Loucy (cell line): Measurements from ENCODE around the gene RAF1.
"Not testable (repeated sequence)": the region's sequence is repeated elsewhere in the genome, so short reads cannot be mapped to it uniquely, and the experiment has no call there.

ENCODE experiments used
- H2AFZ ChIP-seq: fragments of 200-600 bp; sonication (generic); 2 replicates; pipeline ENCODE4 v1.6.0; 2016; ENCODE audit warnings: antibody characterized with exemption, mild to moderate bottlenecking, low read length, moderate library complexity
- H3F3A ChIP-seq: fragments of 200-600 bp; 2 replicates; pipeline ENCODE4 v1.6.0; 2016; ENCODE audit warnings: antibody characterized with exemption, low read depth, mild to moderate bottlenecking
- H3K27me3 ChIP-seq: fragments of 200-600 bp; sonication (generic); 2 replicates; pipeline ENCODE4 v1.6.1; 2014; ENCODE audit warnings: low read length, mild to moderate bottlenecking; ENCODE audit not compliant: insufficient read depth, poor library complexity, severe bottlenecking
- H3K36me3 ChIP-seq: fragments of 200-600 bp; sonication (generic); 2 replicates; pipeline ENCODE4 v1.6.1; 2016; ENCODE audit warnings: low read length; ENCODE audit not compliant: insufficient read depth
- H3K4me1 ChIP-seq: fragments of 200-600 bp; sonication (generic); 2 replicates; pipeline ENCODE4 v1.5.1; 2014; ENCODE audit warnings: low read length, mild to moderate bottlenecking; ENCODE audit not compliant: insufficient read depth, poor library complexity, severe bottlenecking
- H3K4me2 ChIP-seq: fragments of 200-600 bp; sonication (generic); 2 replicates; pipeline ENCODE4 v1.6.0; 2014; ENCODE audit warnings: antibody characterized with exemption, low read length, low read depth, mild to moderate bottlenecking; ENCODE audit not compliant: poor library complexity, severe bottlenecking
- H3K4me3 ChIP-seq: fragments of 200-600 bp; sonication (generic); 2 replicates; pipeline ENCODE4 v1.5.1; 2014; ENCODE audit warnings: low read length, mild to moderate bottlenecking, mixed read lengths; ENCODE audit not compliant: poor library complexity, severe bottlenecking
- H3K79me2 ChIP-seq: fragments of 200-600 bp; sonication (generic); 2 replicates; pipeline ENCODE4 v1.6.1; 2014; ENCODE audit warnings: low read length; ENCODE audit not compliant: insufficient read depth
- H3K9ac ChIP-seq: fragments of 200-600 bp; sonication (generic); 2 replicates; pipeline ENCODE4 v1.6.0; 2014; ENCODE audit warnings: mild to moderate bottlenecking, low read depth, low read length, moderate library complexity; ENCODE audit not compliant: poor library complexity, severe bottlenecking
- H3K9me2 ChIP-seq: fragments of 200-600 bp; sonication (generic); replicated peaks from 2 replicates; pipeline ENCODE4 v1.6.1; 2016; ENCODE audit warnings: low read depth, low read length, mixed read lengths
- H3K9me3 ChIP-seq: fragments of 200-600 bp; sonication (generic); 2 replicates; pipeline ENCODE4 v1.6.1; 2014; ENCODE audit warnings: mild to moderate bottlenecking, antibody characterized with exemption, low read length, low read depth; ENCODE audit not compliant: insufficient read depth
- H4K20me1 ChIP-seq: fragments of 200-600 bp; sonication (generic); 2 replicates; pipeline ENCODE4 v1.6.0; 2014; ENCODE audit warnings: antibody characterized with exemption, low read length, mild to moderate bottlenecking; ENCODE audit not compliant: insufficient read depth, poor library complexity, severe bottlenecking
- EZH2phosphoT487 ChIP-seq: fragments of 200-600 bp; IDR thresholded peaks from 2 replicates; pipeline ENCODE4 v1.6.1; 2018; ENCODE audit warnings: antibody characterized with exemption, mild to moderate bottlenecking, moderate library complexity, borderline replicate concordance
- TF ChIP-seq, protein P1 (sequence below): fragments of 200-600 bp; sonication (generic); conservative IDR thresholded peaks from 2 replicates; pipeline ENCODE4 v1.5.1; 2014; ENCODE audit warnings: mild to moderate bottlenecking, antibody characterized with exemption, low read length

RAF1 gene

DNA sequence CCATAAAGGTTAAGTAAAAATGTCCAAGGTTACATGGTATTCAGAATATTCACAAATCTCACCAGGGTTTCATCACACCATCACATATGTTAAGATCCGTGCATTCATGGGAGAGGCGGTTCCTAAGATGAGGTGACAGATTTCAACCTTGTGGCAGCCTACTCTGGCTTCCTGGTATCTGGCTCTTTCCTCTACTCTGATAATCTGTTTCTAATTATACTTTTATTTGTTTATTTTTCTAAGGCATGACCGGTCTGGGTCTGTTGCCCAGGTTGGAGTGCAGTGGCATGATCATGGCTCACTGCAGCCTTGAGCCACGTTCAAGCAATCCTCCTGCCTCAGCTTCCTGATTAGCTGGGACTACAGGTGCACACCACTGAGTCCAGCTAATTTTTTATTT, 34.4 kb downstream of the RAF1 start:
- Histone ChIP-seq H3K4me2 (no peak overlapping the region), H3F3A (peaks cover 3% of the 10 kb centered on the region; the same call in 1 of the 2 replicates), H3K9ac (no peak overlapping the region), H3K79me2 (peaks cover 99% of the 10 kb centered on the region), H3K9me3 (no peaks in the 10 kb centered on the region), H3K9me2 (no peaks in the 10 kb centered on the region), H3K4me3 (no peak overlapping the region), H4K20me1 (peaks cover 90% of the 10 kb centered on the region), H2AFZ (no peak overlapping the region), H3K27me3 (no peaks in the 10 kb centered on the region), H3K4me1 (peaks cover 13% of the 10 kb centered on the region), H3K36me3 (0 out of 2 replicates have a peak, but pooled peaks cover 2% of the 10 kb centered on the region)
- TF ChIP-seq, protein P1, sequence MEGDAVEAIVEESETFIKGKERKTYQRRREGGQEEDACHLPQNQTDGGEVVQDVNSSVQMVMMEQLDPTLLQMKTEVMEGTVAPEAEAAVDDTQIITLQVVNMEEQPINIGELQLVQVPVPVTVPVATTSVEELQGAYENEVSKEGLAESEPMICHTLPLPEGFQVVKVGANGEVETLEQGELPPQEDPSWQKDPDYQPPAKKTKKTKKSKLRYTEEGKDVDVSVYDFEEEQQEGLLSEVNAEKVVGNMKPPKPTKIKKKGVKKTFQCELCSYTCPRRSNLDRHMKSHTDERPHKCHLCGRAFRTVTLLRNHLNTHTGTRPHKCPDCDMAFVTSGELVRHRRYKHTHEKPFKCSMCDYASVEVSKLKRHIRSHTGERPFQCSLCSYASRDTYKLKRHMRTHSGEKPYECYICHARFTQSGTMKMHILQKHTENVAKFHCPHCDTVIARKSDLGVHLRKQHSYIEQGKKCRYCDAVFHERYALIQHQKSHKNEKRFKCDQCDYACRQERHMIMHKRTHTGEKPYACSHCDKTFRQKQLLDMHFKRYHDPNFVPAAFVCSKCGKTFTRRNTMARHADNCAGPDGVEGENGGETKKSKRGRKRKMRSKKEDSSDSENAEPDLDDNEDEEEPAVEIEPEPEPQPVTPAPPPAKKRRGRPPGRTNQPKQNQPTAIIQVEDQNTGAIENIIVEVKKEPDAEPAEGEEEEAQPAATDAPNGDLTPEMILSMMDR, result no peak
- TF ChIP-seq EZH2phosphoT487, result no peak

DNA sequence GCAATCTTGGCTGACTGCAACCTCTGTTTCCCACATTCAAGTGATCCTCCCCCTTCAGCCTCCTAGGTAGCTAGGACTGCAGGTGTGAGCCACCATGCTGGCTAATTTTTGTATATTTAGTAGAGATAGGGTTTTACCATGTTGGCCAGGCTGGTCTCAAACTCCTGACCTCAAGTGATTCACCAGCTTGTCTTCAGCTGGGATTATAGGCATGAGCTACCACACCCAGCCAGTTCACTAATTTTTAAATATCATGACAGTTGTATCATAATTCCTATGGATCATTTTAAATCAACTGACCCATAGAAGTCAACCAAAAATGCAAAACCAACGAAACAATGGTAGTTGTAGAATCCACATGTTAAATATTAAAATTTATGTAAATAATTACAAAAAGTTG, 35.1 kb downstream of the RAF1 start:
- TF ChIP-seq EZH2phosphoT487, result no peak
- no peaks in the 10 kb centered on the region for H3K36me3 ChIP-seq
- peaks cover 13% of the 10 kb centered on the region for H3K4me1 ChIP-seq
- no peak overlapping the region for H3K4me2 ChIP-seq
- no peaks in the 10 kb centered on the region for H3K9me2 ChIP-seq
- H3K79me2 ChIP-seq, result peaks cover 99% of the 10 kb centered on the region
- no peaks in the 10 kb centered on the region for H3K9me3 ChIP-seq
- no peak overlapping the region for H3K4me3 ChIP-seq
- peaks cover 89% of the 10 kb centered on the region for H4K20me1 ChIP-seq
- H3F3A ChIP-seq, result peaks cover 3% of the 10 kb centered on the region; the same call in 1 of the 2 replicates
- H3K9ac ChIP-seq, result no peak overlapping the region
- H2AFZ ChIP-seq, result no peak overlapping the region
- no peaks in the 10 kb centered on the region for H3K27me3 ChIP-seq

DNA sequence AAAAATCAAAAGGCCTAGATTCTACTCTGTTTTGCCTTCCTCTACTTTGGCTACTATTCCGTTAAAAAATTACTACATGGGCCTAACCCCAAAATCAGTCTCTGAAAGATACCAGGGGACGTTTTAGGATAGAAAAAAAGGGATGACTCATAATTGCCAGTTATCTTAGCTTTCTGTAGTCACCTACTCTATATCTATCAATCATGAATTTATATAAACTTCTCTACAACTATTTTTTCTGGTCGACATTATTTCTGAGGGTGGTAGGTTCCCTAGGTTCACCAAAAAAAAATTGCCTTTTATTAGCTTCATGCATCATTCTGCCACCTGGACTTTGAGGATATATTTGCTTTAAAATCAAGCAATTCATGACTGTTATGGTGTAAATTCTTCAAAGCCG, 36.5 kb downstream of the RAF1 start:
- Histone ChIP-seq H3K79me2 (peaks cover 98% of the 10 kb centered on the region), H3K27me3 (no peaks in the 10 kb centered on the region), H3K36me3 (no peaks in the 10 kb centered on the region), H3K9ac (no peak overlapping the region), H3K9me2 (no peaks in the 10 kb centered on the region), H3K4me2 (no peak overlapping the region), H3K4me1 (peaks cover 13% of the 10 kb centered on the region), H4K20me1 (peaks cover 87% of the 10 kb centered on the region), H3K4me3 (no peak overlapping the region), H3K9me3 (no peaks in the 10 kb centered on the region), H2AFZ (no peak overlapping the region), H3F3A (peaks cover 3% of the 10 kb centered on the region; the same call in 1 of the 2 replicates)
- no peak for TF ChIP-seq EZH2phosphoT487
- TF ChIP-seq, protein P1, result no peak

DNA sequence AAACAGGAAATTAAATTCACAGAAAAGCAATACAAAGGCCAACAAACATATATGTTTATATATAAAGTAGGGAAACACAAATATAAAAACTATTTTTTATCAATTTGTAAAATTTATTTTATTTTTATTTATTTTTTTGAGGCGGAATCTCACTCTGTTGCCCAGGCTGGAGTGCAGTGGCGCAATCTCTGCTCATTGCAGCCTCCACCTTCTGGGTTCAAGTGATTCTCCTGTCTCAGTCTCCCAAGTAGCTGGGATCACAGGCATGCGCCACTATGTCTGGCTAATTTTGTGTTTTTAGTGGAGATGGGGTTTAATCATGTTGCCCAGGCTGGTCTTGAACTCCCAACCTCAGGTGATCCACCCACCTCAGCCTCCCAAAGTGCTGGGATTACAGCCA, 39.0 kb downstream of the RAF1 start:
- peaks cover 13% of the 10 kb centered on the region for H3K4me1 ChIP-seq
- not testable (repeated sequence) for H3K9ac ChIP-seq

More for the DNA sequence above, 39.0 kb downstream of the RAF1 start:
- not testable (repeated sequence) for H2AFZ ChIP-seq, H3K9me3 ChIP-seq, H3K4me2 ChIP-seq, H3K36me3 ChIP-seq, H3F3A ChIP-seq, H3K27me3 ChIP-seq, H3K9me2 ChIP-seq, H3K4me3 ChIP-seq
- H4K20me1 ChIP-seq, result peaks cover 90% of the 10 kb centered on the region
- H3K79me2 ChIP-seq, result peaks cover 98% of the 10 kb centered on the region
